ENCODE measurements around the gene APLNR. TPM values are rescaled to one million over a fixed set of nuclear protein-coding genes. Genes with fewer than 3 reads are reported as not detected.

Gene APLNR
- total and polyA plus RNA-seq, 2 of the 4 experiments (the other 2 are of a cell fraction) = not detected

GRCh38 chr11:57192316-57192715 is 44.7 kb downstream of the APLNR start:
- no CpG with 5 or more reads among the region's 1 CpG for WGBS, 2 experiments (ENCODE audit: extremely low coverage in 2 of 2, insufficient read length in 1 of 2)
- no peaks in the 10 kb centered on the region for H3K36me3 ChIP-seq (ENCODE audit: control insufficient read depth, insufficient read depth, low read length)
- H3K18ac ChIP-seq (ENCODE audit: low read depth, low read length) = no peak overlapping the region
- H3K79me1 ChIP-seq (ENCODE audit: low read depth in 1 of 2, low read length in 2 of 2) = no peaks in the 10 kb centered on the region
- H2BK15ac ChIP-seq (ENCODE audit: low read depth, low read length) = no peak overlapping the region
- no peaks in the 10 kb centered on the region for H3K4me1 ChIP-seq (ENCODE audit: control insufficient read depth, insufficient read depth, low read length)
- DNase-seq = no peak
- no peak overlapping the region for H2AFZ ChIP-seq (replicated peaks; ENCODE audit: low read length, poor library complexity)
- no peak overlapping the region for H2BK5ac ChIP-seq (ENCODE audit: low read depth, low read length, poor library complexity, severe bottlenecking)
- ATAC-seq (ENCODE audit: low read depth) = no peak
- H4K91ac ChIP-seq (ENCODE audit: insufficient read depth, low read depth, low read length) = no peak overlapping the region
- BruUV-seq (replicated peaks) = no TSS peak
- H2AK9ac ChIP-seq (replicated peaks; ENCODE audit: low read depth, low read length, poor library complexity) = no peak overlapping the region
- H3K27me3 ChIP-seq (ENCODE audit: control insufficient read depth, insufficient read depth, low read length) = peaks cover 5% of the 10 kb centered on the region
- TF ChIP-seq RFX5 (IDR thresholded peaks at IDR 0.05; ENCODE audit: low read depth, low read length) (no peak), USF2 (IDR thresholded peaks at IDR 0.05; ENCODE audit: low read depth, low read length) (no peak), MAZ (IDR thresholded peaks at IDR 0.05; ENCODE audit: borderline replicate concordance, low read depth, low read length) (no peak), RAD21 (IDR thresholded peaks at IDR 0.05; ENCODE audit: low read length) (no peak), SMC3 (IDR thresholded peaks at IDR 0.05; ENCODE audit: low read depth, low read length) (no peak), MXI1 (IDR thresholded peaks at IDR 0.05; ENCODE audit: borderline replicate concordance, low read depth, low read length) (no peak), NFE2L2 (IDR thresholded peaks at IDR 0.05; ENCODE audit: low read depth, low read length) (no peak), CHD1 (IDR thresholded peaks at IDR 0.05; ENCODE audit: low read depth, low read length) (no peak), CEBPB (IDR thresholded peaks at IDR 0.05; ENCODE audit: low read depth, low read length) (no peak), FOS (IDR thresholded peaks at IDR 0.05; ENCODE audit: low read depth, low read length) (no peak), POLR2A (IDR thresholded peaks at IDR 0.05; ENCODE audit: low read depth, low read length) (no peak), CTCF (conservative IDR thresholded peaks at IDR 0.05; ENCODE audit: low read depth, low read length) (no peak), RCOR1 (IDR thresholded peaks at IDR 0.05; ENCODE audit: insufficient replicate concordance, low read length) (no peak), MAFK (IDR thresholded peaks at IDR 0.05; ENCODE audit: low read depth, low read length) (no peak), ELK1 (IDR thresholded peaks at IDR 0.05; ENCODE audit: borderline replicate concordance, low read depth, low read length) (no peak), BHLHE40 (IDR thresholded peaks at IDR 0.05; ENCODE audit: low read depth, low read length) (no peak)
- ChIA-PET CTCF (no interaction called here), POLR2A (ENCODE audit: unreplicated experiment) (no interaction called here)
- H3K56ac ChIP-seq (ENCODE audit: extremely low read depth, insufficient read depth, low read length) = no peak overlapping the region
- in situ Hi-C loops (cut with MboI; ENCODE audit: low sequenced_read_pairs) = no loop called here
- H3K4ac ChIP-seq (ENCODE audit: low read depth, low read length) = no peak overlapping the region
- H2BK120ac ChIP-seq (ENCODE audit: low read depth, low read length) = no peak overlapping the region
- no peaks in the 10 kb centered on the region; the same call in 1 of the 2 replicates for H3K9me1 ChIP-seq (ENCODE audit: insufficient read depth, low read length)
- no peak overlapping the region for H2AK5ac ChIP-seq (ENCODE audit: low read depth, low read length)
- no peak overlapping the region for H2BK20ac ChIP-seq (ENCODE audit: low read depth, low read length)
- intact Hi-C loops (cut with micrococcal nuclease) = no loop called here
- dilution Hi-C loops (cut with HindIII; ENCODE audit: low sequenced_read_pairs, unreplicated experiment) = no loop called here
- H3K14ac ChIP-seq (replicated peaks; ENCODE audit: low read depth, low read length) = no peak overlapping the region
- H3K9ac ChIP-seq (ENCODE audit: low read depth, low read length) = no peak overlapping the region
- H4K20me1 ChIP-seq (ENCODE audit: insufficient read depth, low read length) = no peaks in the 10 kb centered on the region
- no peak overlapping the region for H4K8ac ChIP-seq (ENCODE audit: low read depth in 2 of 2, low read length in 2 of 2)
- no peak overlapping the region for H3K23ac ChIP-seq (ENCODE audit: low read depth, low read length)
- H3K4me3 ChIP-seq (ENCODE audit: insufficient read depth, low read depth, low read length) = no peak overlapping the region
- H3K9me3 ChIP-seq (ENCODE audit: control insufficient read depth, insufficient read depth, low read length) = no peaks in the 10 kb centered on the region
- H3K27ac ChIP-seq (ENCODE audit: insufficient read depth, low read length) = no peak overlapping the region
- H3K4me2 ChIP-seq (ENCODE audit: low read depth, low read length) = no peak overlapping the region
- H4K5ac ChIP-seq (ENCODE audit: low read depth, low read length) = no peak overlapping the region

Measured in IMR-90 (cell line).